Left kidney (tissue), 2 donors: ENCODE measurements around the gene PARD3. TPM values are rescaled to one million over a fixed set of nuclear protein-coding genes. Genes with fewer than 3 reads are reported as not detected.
"Not testable (repeated sequence)": the region's sequence is repeated elsewhere in the genome, so short reads cannot be mapped to it uniquely, and the experiment has no call there.

ENCODE experiments used
- DNase-seq: peaks from one replicate; pipeline ENCODE4 v3.0.0-alpha.2; 2013
- polyA plus RNA-seq: library from polyadenylated mRNA; unstranded; fragments of 120-200 nt; gene quantifications from one replicate; pipeline ENCODE4 v1.2.1, GENCODE V29; 2013; ENCODE audit not compliant: insufficient read length

PARD3 gene
- polyA plus RNA-seq, 1 donor: 81.9 TPM

GRCh38 chr10:34297541-34298345, 517.4 kb downstream of the PARD3 start:
- no peak for DNase-seq

DNA sequence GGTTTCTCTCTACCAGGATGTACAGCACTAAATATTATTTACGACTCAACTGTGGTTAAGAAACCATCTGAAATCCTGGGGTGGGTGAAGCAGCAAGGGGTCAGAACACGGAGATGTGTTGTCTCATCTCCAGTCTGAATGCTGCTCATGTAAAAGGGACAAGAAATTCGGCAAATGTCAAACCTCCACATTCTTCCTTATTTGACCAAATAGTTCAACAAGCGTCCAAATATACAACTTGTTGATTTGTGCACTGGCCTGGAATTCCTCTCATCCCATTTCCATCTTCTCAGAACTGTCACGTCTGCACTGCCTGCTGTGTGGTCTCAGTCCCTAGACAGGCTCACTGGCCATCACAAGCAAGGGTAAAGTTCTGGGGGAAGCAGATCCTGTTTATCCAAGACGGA, 520.0 kb downstream of the PARD3 start:
- DNase-seq: peak; percentile 53

- DNase-seq: no peak
Observed at GRCh38 chr10:34294137-34294536, 521.0 kb downstream of the PARD3 start.

DNA sequence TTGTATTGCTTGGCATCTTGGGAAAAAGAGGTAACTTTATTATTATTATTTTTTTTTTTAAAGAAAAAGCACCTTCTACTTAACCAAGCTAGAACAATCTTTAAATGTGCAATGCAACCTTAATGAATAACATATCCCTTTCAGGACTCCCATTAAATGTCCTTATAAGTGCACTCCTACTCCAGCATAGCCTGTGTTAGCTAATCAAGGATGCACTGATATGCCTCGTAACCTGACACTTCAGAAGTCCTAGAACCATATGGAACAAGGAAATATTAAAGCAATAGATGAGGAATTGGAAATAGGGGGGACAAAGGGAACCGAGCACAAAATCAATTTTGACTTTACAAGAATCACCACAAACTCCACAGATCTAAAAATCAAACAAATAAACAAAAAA, 522.4 kb downstream of the PARD3 start:
- DNase-seq: no peak

DNA sequence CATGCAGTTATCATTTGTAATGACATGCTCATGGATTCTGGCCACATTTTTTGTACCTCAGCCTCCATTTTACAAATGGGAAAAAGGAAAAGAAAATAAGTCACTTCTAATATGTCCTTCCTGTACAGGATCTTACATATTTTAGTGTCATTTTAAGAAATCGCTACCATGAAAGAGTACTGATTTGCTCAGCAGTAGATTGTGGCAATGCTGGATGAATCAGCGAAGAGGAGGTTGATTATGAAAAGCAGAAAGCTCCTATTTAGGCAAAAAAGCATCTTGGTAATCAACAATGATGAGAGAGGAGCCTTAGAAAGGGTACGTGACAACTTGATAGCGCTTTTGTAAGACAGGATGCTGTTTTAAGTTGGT, 522.9 kb downstream of the PARD3 start:
- DNase-seq: no peak

DNA sequence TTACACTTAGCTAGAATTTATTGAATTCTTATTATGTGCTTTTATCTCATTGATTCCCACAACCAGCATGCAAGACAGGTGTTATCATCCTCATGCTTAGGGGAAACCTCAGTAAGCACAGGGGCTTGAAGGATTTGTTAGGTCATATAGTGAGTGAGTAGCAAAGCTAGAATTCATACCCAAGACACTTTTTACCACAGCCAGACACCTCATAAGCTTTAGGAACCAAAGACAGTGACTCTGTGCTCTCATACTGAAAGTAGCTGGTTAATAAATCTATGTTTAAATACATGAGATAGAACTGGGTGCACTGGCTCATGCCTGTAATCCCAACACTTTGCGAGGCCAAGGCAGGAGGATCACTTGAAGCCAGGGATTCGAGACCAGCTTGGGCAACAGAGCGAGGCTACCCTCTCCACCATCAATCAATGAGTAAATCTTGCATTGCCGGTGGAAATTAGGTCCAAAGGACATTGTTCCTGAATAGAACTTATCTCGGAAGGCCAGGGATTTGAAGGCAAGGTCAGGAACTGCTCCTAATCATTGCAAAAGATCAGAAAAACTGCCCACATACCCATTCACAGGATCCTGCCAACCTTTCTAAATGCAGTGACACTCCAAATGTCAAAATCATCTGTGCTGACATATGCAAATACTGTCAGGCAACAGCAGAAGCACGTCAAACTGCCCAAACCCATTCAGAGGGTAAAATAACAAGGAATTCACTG, 523.5 kb downstream of the PARD3 start:
- no peak for DNase-seq

DNA sequence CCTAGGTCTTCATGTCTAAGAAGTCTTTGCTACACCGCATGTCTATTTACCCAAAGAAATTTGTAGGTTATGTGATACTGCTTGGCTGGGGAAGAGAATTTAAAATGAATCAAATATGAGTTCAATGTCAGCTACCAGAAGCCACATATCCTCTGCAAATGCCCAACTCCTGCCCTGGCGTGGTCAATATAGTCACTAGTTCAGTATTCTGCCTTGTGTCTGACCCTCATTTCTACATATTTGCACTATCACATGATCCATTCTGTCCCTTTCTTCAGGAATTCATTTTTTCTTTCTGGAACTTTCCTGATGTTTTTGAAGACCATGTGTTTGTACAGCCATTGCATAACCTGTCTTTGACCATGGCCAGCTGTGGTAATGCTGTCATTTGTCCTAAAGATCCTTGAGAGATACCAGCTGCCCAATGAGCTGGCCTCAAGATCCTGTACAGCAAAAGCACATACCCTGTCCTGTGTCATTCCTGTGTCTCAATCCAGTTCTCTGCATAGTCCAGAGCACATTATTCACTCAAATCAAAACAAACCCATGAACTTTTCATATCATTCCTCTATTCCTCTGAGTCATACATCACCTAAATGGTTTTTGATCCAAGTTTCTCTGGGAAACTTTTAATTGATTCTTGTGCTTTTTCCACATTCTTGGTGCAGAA, 524.5 kb downstream of the PARD3 start:
- no peak for DNase-seq

DNA sequence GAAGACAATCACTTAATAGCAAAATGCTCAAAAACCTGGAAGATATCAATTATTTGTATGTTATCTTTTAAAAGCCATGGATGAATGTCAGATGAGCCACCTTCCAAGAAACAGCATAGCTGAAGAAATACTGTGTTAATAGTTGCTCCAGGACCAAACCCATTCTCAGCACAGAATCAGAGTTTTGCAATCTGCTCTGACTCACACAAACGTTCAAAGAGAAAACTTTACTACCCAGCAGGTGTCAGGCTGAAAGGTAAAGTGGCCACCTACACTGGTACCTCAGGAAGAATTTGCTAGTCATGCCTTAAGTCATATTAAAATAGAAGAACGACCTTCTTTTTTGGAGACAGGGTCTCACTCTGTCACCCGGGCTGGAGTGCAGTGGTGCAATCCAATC, 526.5 kb downstream of the PARD3 start:
- DNase-seq: no peak

GRCh38 chr10:34286136-34286739, 528.9 kb downstream of the PARD3 start:
- DNase-seq: no peak

- no peak for DNase-seq
Observed at GRCh38 chr10:34281661-34282582, 533.2 kb downstream of the PARD3 start.

- peak; percentile 30 for DNase-seq
Observed at GRCh38 chr10:34280599-34281374, 534.3 kb downstream of the PARD3 start.

GRCh38 chr10:34275626-34276130, 539.4 kb downstream of the PARD3 start:
- no peak for DNase-seq

DNA sequence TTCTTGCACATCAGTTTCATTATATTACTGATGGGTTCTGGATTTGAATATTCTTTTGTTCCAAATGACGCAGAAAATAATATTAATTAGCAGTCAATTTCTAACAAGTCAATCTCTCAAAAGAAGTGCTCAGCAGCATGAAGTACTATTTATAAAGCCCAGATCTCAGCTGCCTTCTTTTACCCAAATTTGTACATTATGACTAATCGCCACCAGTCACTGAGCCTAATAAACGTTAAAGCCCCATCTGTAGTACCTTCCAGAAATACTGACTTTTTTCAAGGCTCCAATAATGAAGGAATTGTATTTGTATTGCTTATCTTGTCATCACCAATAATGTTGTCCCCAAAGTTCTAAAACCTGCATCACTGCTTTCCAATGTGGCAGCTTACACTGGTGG, 540.2 kb downstream of the PARD3 start:
- no peak for DNase-seq

GRCh38 chr10:34273340-34273739, 541.8 kb downstream of the PARD3 start:
- no peak for DNase-seq

DNA sequence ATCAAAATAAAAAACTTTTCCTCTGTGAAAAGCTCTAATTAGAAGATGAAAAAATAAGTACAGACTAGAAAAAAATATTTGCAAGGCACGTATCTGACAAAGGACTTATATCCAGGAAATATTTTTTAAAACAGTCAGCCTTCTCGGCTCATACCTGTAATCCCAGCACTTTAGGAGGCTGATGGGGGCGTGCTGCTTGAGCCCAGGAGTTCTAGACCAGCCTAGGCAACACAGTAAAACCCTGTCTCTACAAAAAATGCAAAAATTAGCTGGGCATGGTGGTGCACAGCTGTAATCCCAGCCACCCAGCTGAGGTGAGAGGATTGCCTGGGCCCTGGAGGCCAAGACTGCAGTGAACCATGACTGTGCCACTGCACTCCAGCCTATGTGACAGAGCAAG, 542.8 kb downstream of the PARD3 start:
- no peak for DNase-seq

DNA sequence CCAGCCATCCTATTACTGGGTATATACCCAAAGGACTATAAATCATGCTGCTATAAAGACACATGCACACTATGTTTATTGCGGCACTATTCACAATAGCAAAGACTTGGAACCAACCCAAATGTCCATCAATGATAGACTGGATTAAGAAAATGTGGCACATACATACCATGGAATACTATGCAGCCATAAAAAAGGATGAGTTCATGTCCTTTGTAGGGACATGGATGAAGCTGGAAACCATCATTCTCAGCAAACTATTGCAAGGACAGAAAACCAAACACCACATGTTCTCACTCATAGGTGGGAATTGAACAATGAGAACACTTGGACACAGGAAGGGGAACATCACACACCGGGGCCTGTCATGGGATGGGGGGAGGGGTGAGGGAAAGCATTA, 546.7 kb downstream of the PARD3 start:
- not testable (repeated sequence) for DNase-seq

- no peak for DNase-seq
Observed at GRCh38 chr10:34262985-34263384, 552.1 kb downstream of the PARD3 start.

- DNase-seq: no peak
Observed at GRCh38 chr10:34260904-34261303, 554.2 kb downstream of the PARD3 start.

GRCh38 chr10:34256216-34256615, 558.9 kb downstream of the PARD3 start:
- DNase-seq: no peak

- DNase-seq: no peak
Observed at GRCh38 chr10:34255035-34255434, 560.1 kb downstream of the PARD3 start.

- DNase-seq: no peak
Observed at GRCh38 chr10:34254596-34254995, 560.5 kb downstream of the PARD3 start.
